ENCODE data around the gene DNAI1.

DNAI1 gene

DNA sequence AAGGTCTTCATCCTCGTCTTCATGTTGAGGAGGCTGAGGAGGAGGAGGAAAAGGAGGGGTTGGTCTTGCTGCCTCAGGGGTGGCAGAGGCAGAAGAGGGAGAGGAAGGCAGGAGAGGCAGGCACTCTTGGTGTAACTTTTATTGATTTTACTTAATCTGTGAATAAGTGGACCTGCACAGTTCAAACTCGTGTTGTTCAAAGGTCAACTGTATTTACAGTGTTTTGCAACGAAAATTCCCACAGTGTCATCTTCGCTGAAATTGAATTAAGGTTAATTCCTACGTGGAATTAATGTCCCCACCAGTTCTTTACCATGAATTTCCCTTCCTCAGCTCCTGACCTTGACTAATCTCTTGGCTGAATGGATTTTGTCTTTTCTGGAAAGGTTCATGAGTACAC lies 85.4 kb downstream of the DNAI1 start:
- Histone ChIP-seq H3K9ac (no peak overlapping the region), H3K4me1 (peaks cover 0 to 10% (median 0%) of the 10 kb centered on the region in 10 experiments; a peak in 5 of 20 replicates), H3K27ac (no peak overlapping the region), H4K20me1 (peaks cover 0 to 11% (median 0%) of the 10 kb centered on the region in 11 experiments; a peak in 5 of 22 replicates), H3K4me3 (no peak overlapping the region), H3K27me3 (no peaks in the 10 kb centered on the region), H3K9me3 (replicated peaks in 1 of 11) (no peaks in the 10 kb centered on the region), H3K36me3 (no peaks in the 10 kb centered on the region), H3K4me2 (no peak overlapping the region)
- TF ChIP-seq Cebpa-rat (IDR thresholded peaks at IDR 0.05) = no peak

GRCh38 chr9:34545497-34545896 lies 86.9 kb downstream of the DNAI1 start:
- Histone ChIP-seq H3K4me3 (no peak overlapping the region), H3K27me3 (no peaks in the 10 kb centered on the region), H3K36me3 (no peaks in the 10 kb centered on the region), H3K27ac (no peak overlapping the region), H4K20me1 (peaks cover 0 to 11% (median 0%) of the 10 kb centered on the region in 11 experiments; a peak in 5 of 22 replicates), H3K4me1 (peaks cover 0 to 7% (median 0%) of the 10 kb centered on the region in 10 experiments; a peak in 5 of 20 replicates), H3K4me2 (no peak overlapping the region), H3K9ac (no peak overlapping the region), H3K9me3 (replicated peaks in 1 of 11) (no peaks in the 10 kb centered on the region)
- TF ChIP-seq Cebpa-rat (IDR thresholded peaks at IDR 0.05) = no peak

DNA sequence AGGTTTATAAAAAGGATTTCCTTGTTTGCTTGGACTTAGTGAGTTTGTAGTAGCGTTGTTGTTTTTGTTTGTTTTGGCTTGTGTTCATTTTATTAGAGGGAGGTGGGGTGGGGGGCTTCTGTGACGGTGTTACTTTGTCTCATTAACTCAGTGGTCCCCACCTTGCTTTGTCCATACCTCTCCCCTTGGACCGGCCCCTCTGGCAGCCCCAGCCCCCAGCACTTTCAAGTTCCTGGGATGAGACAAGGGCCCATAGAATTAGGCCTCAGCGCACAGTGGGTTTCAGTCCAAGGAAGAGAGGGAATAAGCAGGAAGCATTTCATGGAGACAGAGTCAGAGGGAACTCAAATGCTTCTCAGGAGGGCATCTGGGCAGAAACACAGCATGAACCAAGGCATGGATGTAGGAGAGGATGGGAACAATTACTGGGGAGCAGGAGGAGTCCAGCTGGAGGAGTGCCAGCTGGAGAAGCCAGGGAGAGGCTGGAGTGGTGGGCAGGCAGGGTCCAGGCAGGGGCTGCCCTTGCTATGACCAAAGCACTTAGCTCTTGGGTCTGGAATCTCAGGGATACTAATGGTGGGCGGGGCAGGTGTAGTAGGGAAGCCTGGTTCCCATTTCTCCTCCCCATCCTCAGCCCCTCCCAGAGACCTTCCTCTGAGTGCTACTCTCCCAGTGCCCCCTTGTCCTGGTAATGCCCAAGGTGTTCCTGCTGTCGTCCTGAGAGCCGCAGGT lies 87.7 kb downstream of the DNAI1 start:
- Histone ChIP-seq H4K20me1 (peaks cover 0 to 16% (median 0%) of the 10 kb centered on the region in 11 experiments; a peak in 5 of 22 replicates), H3K27ac (no peak overlapping the region), H3K36me3 (no peaks in the 10 kb centered on the region), H3K27me3 (no peaks in the 10 kb centered on the region), H3K9ac (no peak overlapping the region), H3K9me3 (replicated peaks in 1 of 11) (no peaks in the 10 kb centered on the region), H3K4me3 (no peak overlapping the region), H3K4me2 (no peak overlapping the region), H3K4me1 (no peaks in the 10 kb centered on the region)
- no peak for TF ChIP-seq Cebpa-rat (IDR thresholded peaks at IDR 0.05)

GRCh38 chr9:34546834-34547827 lies 88.5 kb downstream of the DNAI1 start:
- no peak for TF ChIP-seq Cebpa-rat (IDR thresholded peaks at IDR 0.05)
- Histone ChIP-seq H3K9me3 (replicated peaks in 1 of 11) (no peaks in the 10 kb centered on the region), H4K20me1 (peaks cover 0 to 22% (median 0%) of the 10 kb centered on the region in 11 experiments; a peak in 6 of 22 replicates), H3K4me1 (peaks cover 0 to 4% (median 1%) of the 10 kb centered on the region in 10 experiments; a peak in 7 of 20 replicates), H3K36me3 (no peaks in the 10 kb centered on the region), H3K4me3 (no peak overlapping the region), H3K27ac (no peak overlapping the region), H3K4me2 (no peak overlapping the region), H3K27me3 (no peaks in the 10 kb centered on the region), H3K9ac (no peak overlapping the region)

- Histone ChIP-seq H3K27me3 (peaks cover 0 to 6% (median 0%) of the 10 kb centered on the region in 11 experiments; a peak in 1 of 22 replicates), H3K27ac (no peak overlapping the region), H3K9ac (no peak overlapping the region), H3K4me1 (peaks cover 0 to 13% (median 11%) of the 10 kb centered on the region in 10 experiments; a peak in 13 of 20 replicates), H3K9me3 (replicated peaks in 1 of 11) (no peaks in the 10 kb centered on the region), H3K4me3 (no peak overlapping the region), H3K4me2 (no peak overlapping the region), H4K20me1 (peaks cover 0 to 32% (median under 1%) of the 10 kb centered on the region in 11 experiments; a peak in 7 of 22 replicates), H3K36me3 (no peaks in the 10 kb centered on the region)
- TF ChIP-seq Cebpa-rat (IDR thresholded peaks at IDR 0.05) = no peak
Observed at GRCh38 chr9:34547960-34548611, 89.5 kb downstream of the DNAI1 start.

- no peak overlapping the region for H3K9ac ChIP-seq
- no peaks in the 10 kb centered on the region for H3K9me3 ChIP-seq (replicated peaks in 1 of 11)
- no peak overlapping the region for H3K27ac ChIP-seq
- H3K4me1 ChIP-seq = peaks cover 0 to 26% (median 24%) of the 10 kb centered on the region in 10 experiments; a peak in 17 of 20 replicates
- H3K4me2 ChIP-seq = no peak overlapping the region
- H3K27me3 ChIP-seq = peaks cover 0 to 12% (median 0%) of the 10 kb centered on the region in 11 experiments; a peak in 2 of 22 replicates
- H3K4me3 ChIP-seq = no peak overlapping the region
- H3K36me3 ChIP-seq = no peaks in the 10 kb centered on the region
- H4K20me1 ChIP-seq = peaks cover 0 to 44% (median 10%) of the 10 kb centered on the region in 11 experiments; a peak in 11 of 22 replicates
- TF ChIP-seq Cebpa-rat (IDR thresholded peaks at IDR 0.05) = no peak
Observed at GRCh38 chr9:34549407-34549732, 90.8 kb downstream of the DNAI1 start.

DNA sequence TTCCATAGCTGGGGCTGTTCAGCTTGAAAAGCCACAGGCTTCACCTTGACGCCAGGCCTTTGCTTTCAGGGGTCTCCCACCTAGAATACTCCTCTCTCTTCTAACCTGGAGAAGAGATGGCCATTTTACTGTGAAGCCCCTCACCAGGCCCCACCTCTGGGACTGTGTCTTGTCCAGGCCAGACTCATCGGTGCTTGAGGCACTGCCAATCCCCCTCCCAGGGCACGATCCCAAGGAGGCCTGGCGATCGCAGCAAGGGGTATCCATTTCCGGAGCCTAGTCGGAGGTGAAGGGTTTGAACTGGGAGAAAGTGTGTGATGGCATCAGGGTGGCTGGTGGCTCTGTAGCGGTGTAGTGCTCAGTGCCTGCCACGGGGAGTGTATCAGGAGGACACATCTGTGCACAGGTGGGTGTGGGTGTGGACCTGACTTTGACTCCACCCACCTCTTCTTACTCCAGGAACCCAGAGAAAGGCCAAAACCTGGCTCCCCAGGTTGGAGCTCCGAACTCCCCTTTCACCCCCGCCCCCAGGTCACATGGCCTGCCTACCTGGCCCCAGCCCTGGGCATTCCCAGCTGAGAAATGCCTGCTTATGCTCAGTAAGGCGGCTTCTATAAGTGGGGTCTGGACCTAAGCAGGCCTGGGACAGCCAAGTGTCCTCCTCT lies 91.5 kb downstream of the DNAI1 start:
- Histone ChIP-seq H3K4me2 (no peak overlapping the region), H3K36me3 (no peaks in the 10 kb centered on the region), H3K4me1 (peaks cover 0 to 33% (median 30%) of the 10 kb centered on the region in 10 experiments; a peak in 17 of 20 replicates), H3K9ac (no peak overlapping the region), H3K27me3 (peaks cover 0 to 12% (median 0%) of the 10 kb centered on the region in 11 experiments; a peak in 2 of 22 replicates), H4K20me1 (peaks cover 0 to 51% (median 10%) of the 10 kb centered on the region in 11 experiments; a peak in 11 of 22 replicates), H3K9me3 (replicated peaks in 1 of 11) (no peaks in the 10 kb centered on the region), H3K4me3 (no peak overlapping the region), H3K27ac (no peak overlapping the region)
- no peak for TF ChIP-seq Cebpa-rat (IDR thresholded peaks at IDR 0.05)

DNA sequence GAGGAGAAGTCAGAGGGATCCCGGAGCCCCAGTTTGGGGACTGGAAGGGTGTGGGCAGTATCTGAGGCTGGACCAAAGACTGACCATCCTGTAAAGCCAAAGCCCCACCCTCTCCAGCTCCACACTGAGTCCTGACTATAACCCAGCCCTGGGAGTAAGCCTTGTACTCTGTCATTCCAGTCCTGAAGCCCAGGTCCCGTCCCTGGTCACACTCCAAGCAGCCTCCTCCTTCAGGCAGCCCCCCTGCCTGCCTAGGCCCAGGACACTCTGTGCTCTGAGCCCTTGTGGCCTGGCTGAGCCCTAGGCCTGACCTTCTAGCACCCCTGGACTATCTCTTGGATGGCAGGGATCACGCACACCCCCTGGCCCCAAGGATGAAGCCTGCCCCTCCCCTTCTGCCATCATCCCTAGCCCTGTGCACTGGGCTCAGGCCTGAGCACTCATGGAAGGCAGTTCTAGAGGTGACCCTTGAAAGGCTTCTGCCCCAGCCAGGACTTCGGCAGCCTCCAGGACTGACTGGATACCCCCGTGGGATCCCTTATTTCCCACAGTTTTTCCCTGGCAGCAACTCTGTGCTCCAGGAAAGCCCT lies 92.2 kb downstream of the DNAI1 start:
- Histone ChIP-seq H3K9me3 (replicated peaks in 1 of 11) (no peaks in the 10 kb centered on the region), H3K9ac (no peak overlapping the region), H4K20me1 (peaks cover 0 to 51% (median 10%) of the 10 kb centered on the region in 11 experiments; a peak in 11 of 22 replicates), H3K27me3 (peaks cover 0 to 12% (median 0%) of the 10 kb centered on the region in 11 experiments; a peak in 2 of 22 replicates), H3K4me1 (peaks cover 0 to 33% (median 30%) of the 10 kb centered on the region in 10 experiments; a peak in 17 of 20 replicates), H3K36me3 (no peaks in the 10 kb centered on the region), H3K4me3 (no peak overlapping the region), H3K27ac (no peak overlapping the region), H3K4me2 (no peak overlapping the region)
- TF ChIP-seq Cebpa-rat (IDR thresholded peaks at IDR 0.05) = no peak
